Measurements from ENCODE around the gene KRCC1.

DNA sequence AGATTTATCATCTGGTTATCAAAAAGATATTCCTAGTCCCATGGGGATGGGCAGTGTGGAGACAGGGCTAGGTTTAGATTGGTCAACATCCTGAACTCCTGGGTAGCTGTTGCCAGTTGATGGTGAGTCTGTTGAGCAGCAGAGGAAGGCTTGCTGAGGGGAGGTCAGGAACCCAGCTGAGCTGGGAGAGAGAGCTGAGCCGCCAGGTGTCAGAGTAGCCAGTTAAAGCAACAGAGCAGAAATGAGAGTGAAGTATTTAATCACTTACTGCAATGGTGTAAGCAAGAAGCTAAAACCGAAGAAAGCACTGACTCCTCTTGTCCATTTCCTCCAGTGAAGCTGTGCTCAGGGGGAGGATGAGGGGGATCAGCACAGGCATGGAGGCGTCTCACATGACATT lies 41.6 kb upstream of the KRCC1 start:
- TF ChIP-seq POLR2AphosphoS5 (IDR thresholded peaks at IDR 0.05; ENCODE audit: low read depth, low read length) = no peak
- TF ChIP-seq POLR2A (IDR thresholded peaks at IDR 0.05; ENCODE audit: low read depth, low read length) = no peak

All from GM12892 (cell line).